Keratinocyte (primary cell): ENCODE measurements around the gene PPARD. TPM values are rescaled to one million over a fixed set of nuclear protein-coding genes. Genes with fewer than 3 reads are reported as not detected.

Experiments
- DNase-seq: peaks from one replicate; pipeline ENCODE4 v3.0.0-alpha.2; 2011; ENCODE audit warnings: low read depth, missing footprints, low spot score
- FAIRE-seq: peaks from 2 replicates; lab custom pipeline; 2011; peaks lifted over from hg19 to GRCh38; lab: Jason Lieb, UNC
- H2AFZ ChIP-seq: 2 replicates; pipeline ENCODE4 v1.6.0; 2012; ENCODE audit warnings: low read length, control low read depth, inconsistent platforms; ENCODE audit not compliant: control insufficient read depth
- H3K27ac ChIP-seq: 2 replicates; pipeline ENCODE4 v1.5.1; 2011; ENCODE audit warnings: low read length; ENCODE audit not compliant: control insufficient read depth, insufficient read depth
- H3K27me3 ChIP-seq: 3 replicates; pipeline ENCODE4 v1.6.0; 2011; ENCODE audit warnings: low read length; ENCODE audit not compliant: control insufficient read depth, insufficient read depth; ENCODE audit errors: extremely low read depth
- H3K36me3 ChIP-seq, 2 experiments: 2 replicates in 1 of 2; 3 replicates in 1 of 2; pipeline ENCODE4 v1.5.1; 2011; ENCODE audit warnings: low read length in 2 of 2, mild to moderate bottlenecking in 1 of 2; ENCODE audit not compliant: control insufficient read depth in 2 of 2, insufficient read depth in 2 of 2; ENCODE audit errors: extremely low read depth in 1 of 2
- H3K4me1 ChIP-seq: 3 replicates; pipeline ENCODE4 v1.5.1; 2011; ENCODE audit warnings: low read length; ENCODE audit not compliant: control insufficient read depth, insufficient read depth; ENCODE audit errors: extremely low read depth
- H3K4me2 ChIP-seq: 3 replicates; pipeline ENCODE4 v1.6.0; 2011; ENCODE audit warnings: low read depth, low read length; ENCODE audit not compliant: control insufficient read depth, insufficient read depth; ENCODE audit errors: extremely low read depth
- H3K4me3 ChIP-seq, 3 experiments: fragments of 200-600 bp in 1 of 3; sonication (generic) in 1 of 3; 2 replicates in 2 of 3; 3 replicates in 1 of 3; pipeline ENCODE4 v1.5.1; 2011 to 2016; ENCODE audit warnings: low read length in 3 of 3, mild to moderate bottlenecking in 3 of 3, control low read depth in 2 of 3, inconsistent platforms in 1 of 3, low read depth in 1 of 3, mixed read lengths in 1 of 3, mixed run types in 1 of 3, moderate library complexity in 1 of 3; ENCODE audit not compliant: control insufficient read depth in 2 of 3, insufficient read depth in 2 of 3; ENCODE audit errors: extremely low read depth in 1 of 3
- H3K79me2 ChIP-seq: 2 replicates; pipeline ENCODE4 v1.6.0; 2012; ENCODE audit warnings: low read length; ENCODE audit not compliant: control insufficient read depth, insufficient read depth
- H3K9ac ChIP-seq: 3 replicates; pipeline ENCODE4 v1.6.0; 2011; ENCODE audit warnings: low read length; ENCODE audit not compliant: control insufficient read depth, insufficient read depth; ENCODE audit errors: extremely low read depth
- H3K9me1 ChIP-seq: 3 replicates; pipeline ENCODE4 v1.6.0; 2011; ENCODE audit warnings: low read length; ENCODE audit not compliant: control insufficient read depth, insufficient read depth; ENCODE audit errors: extremely low read depth
- H3K9me3 ChIP-seq: 2 replicates; pipeline ENCODE4 v1.5.1; 2012; ENCODE audit warnings: low read depth, low read length; ENCODE audit not compliant: control insufficient read depth
- H4K20me1 ChIP-seq: 3 replicates; pipeline ENCODE4 v1.6.0; 2011; ENCODE audit warnings: low read length; ENCODE audit not compliant: control insufficient read depth, insufficient read depth; ENCODE audit errors: extremely low read depth
- CTCF ChIP-seq, 3 experiments: IDR thresholded peaks in 1 of 3; conservative IDR thresholded peaks in 1 of 3; optimal IDR thresholded peaks in 1 of 3; 2 replicates in 2 of 3; 3 replicates in 1 of 3; pipeline versions ENCODE3 to v1.5.1; 2011; ENCODE audit warnings: low read length in 3 of 3, mild to moderate bottlenecking in 3 of 3, moderate library complexity in 2 of 3, control low read depth in 1 of 3, inconsistent platforms in 1 of 3; ENCODE audit not compliant: insufficient read depth in 2 of 3; ENCODE audit errors: extremely low read depth in 1 of 3
- EZH2 ChIP-seq: IDR thresholded peaks from one replicate; pipeline ENCODE4 v1.6.1; 2012; ENCODE audit warnings: inconsistent platforms, mild to moderate bottlenecking, low read length, moderate library complexity
- dilution Hi-C: fragments of 300-500 bp; cut with MboI; formaldehyde crosslinking; loops from one replicate; pipeline ENCODE4 v1.7.0; 2020; ENCODE audit warnings: low sequenced_read_pairs; ENCODE audit not compliant: extremely low pct_ligation_motif_present
- polyA plus RNA-seq, 5 experiments: library from polyadenylated mRNA; depleted of rRNA in 3 of 5; stranded (reverse) in 3 of 5; stranded (forward) in 1 of 5; unstranded in 1 of 5; fragments of >200 nt; gene quantifications; 1 replicate in 1 of 5; 2 replicates in 3 of 5; 3 replicates in 1 of 5; pipeline versions ENCODE4 v1.2.1 to v1.2.3, GENCODE V29; 2011 to 2012; ENCODE audit warnings: missing spikeins in 2 of 5, low read depth in 1 of 5, low replicate concordance in 1 of 5
- small RNA-seq, 3 experiments: library from RNA; depleted of rRNA; stranded (forward); fragments of <200 nt; gene quantifications; one replicate each; pipeline ENCODE3, GENCODE V24; 2012; ENCODE audit warnings: low read depth in 3 of 3, low replicate concordance in 1 of 3; ENCODE audit not compliant: insufficient read length in 3 of 3

PPARD gene
- polyA plus RNA-seq, 1 donor (not counting 4 experiments of a cell fraction or from before 2014, with no cell fraction given), result 15.1 TPM

- Histone ChIP-seq H3K4me3 (no peak overlapping the region), H2AFZ (no peak overlapping the region), H3K9me1 (peaks cover 3% of the 10 kb centered on the region), H3K9ac (no peak overlapping the region), H4K20me1 (peaks cover 20% of the 10 kb centered on the region), H3K9me3 (no peaks in the 10 kb centered on the region), H3K4me1 (peaks cover 3% of the 10 kb centered on the region), H3K27ac (no peak overlapping the region), H3K4me2 (no peak overlapping the region), H3K27me3 (no peaks in the 10 kb centered on the region), H3K36me3 (peaks cover 11 to 46% of the 10 kb centered on the region in 2 experiments), H3K79me2 (peaks cover 2% of the 10 kb centered on the region)
- dilution Hi-C loops, result no loop called here
- DNase-seq (no peak), FAIRE-seq (no peak)
- TF ChIP-seq CTCF (optimal IDR thresholded peaks at IDR 0.05 in 1 of 3, IDR thresholded peaks at IDR 0.05 in 1 of 3, conservative IDR thresholded peaks at IDR 0.05 in 1 of 3; ENCODE audit: extremely low read depth in 1 of 3, insufficient read depth in 2 of 3, low read length in 3 of 3) (no peak), EZH2 (no peak)
These were observed 133.6 kb downstream of the PPARD start for GRCh38 chr6:35476004-35476403.

- Histone ChIP-seq H4K20me1 (peaks cover 10% of the 10 kb centered on the region), H3K27me3 (no peaks in the 10 kb centered on the region), H3K9me3 (no peaks in the 10 kb centered on the region), H3K9me1 (no peaks in the 10 kb centered on the region), H3K36me3 (peaks cover 9 to 38% of the 10 kb centered on the region in 2 experiments), H2AFZ (no peak overlapping the region), H3K4me3 (no peak overlapping the region), H3K4me1 (no peaks in the 10 kb centered on the region), H3K4me2 (no peak overlapping the region), H3K9ac (no peak overlapping the region), H3K79me2 (no peaks in the 10 kb centered on the region), H3K27ac (no peak overlapping the region)
- no peak for DNase-seq
- TF ChIP-seq CTCF (optimal IDR thresholded peaks at IDR 0.05 in 1 of 3, IDR thresholded peaks at IDR 0.05 in 1 of 3, conservative IDR thresholded peaks at IDR 0.05 in 1 of 3; ENCODE audit: extremely low read depth in 1 of 3, insufficient read depth in 2 of 3, low read length in 3 of 3) (no peak), EZH2 (no peak)
- no peak for FAIRE-seq
- dilution Hi-C loops, result no loop called here
These were observed 134.7 kb downstream of the PPARD start for GRCh38 chr6:35477028-35477427.

Small RNA genes lying within 50 kb of the gene (small RNA-seq; reads per million reads assigned to genes)
- gene MIR7111, result 0 to 0.67 (median 0.07) reads per million in 3 experiments

Other genes starting within 250 kb of the PPARD start
- gene TCP11, start 201.2 kb upstream of the PPARD start, polyA plus RNA-seq, result not detected in 3 replicates
- gene SCUBE3, start 128.6 kb upstream of the PPARD start, polyA plus RNA-seq, result 0.01 to 0.02 TPM in 2 of 3 replicates, not detected in the other
- gene ZNF76, start 82.8 kb upstream of the PPARD start, polyA plus RNA-seq, result 7.2 to 11.5 TPM (median 7.6 TPM) in 3 replicates
- 12.4 to 17.4 TPM (median 17.3 TPM) in 3 replicates for gene DEF6, start 44.7 kb upstream of the PPARD start, polyA plus RNA-seq
- 4.2 to 6.4 TPM (median 5.8 TPM) in 3 replicates for gene FANCE, start 109.8 kb downstream of the PPARD start, polyA plus RNA-seq
- 2,190 to 2,462 TPM (median 2,432 TPM) in 3 replicates for gene RPL10A, start 125.8 kb downstream of the PPARD start, polyA plus RNA-seq
- gene TEAD3, start 154.5 kb downstream of the PPARD start, polyA plus RNA-seq, result 5.7 to 11.1 TPM (median 8.0 TPM) in 3 replicates
- not detected in 3 replicates for gene TULP1, start 170.3 kb downstream of the PPARD start, polyA plus RNA-seq